GM21786 (cell line): ENCODE measurements around the gene CEP112.

Source experiments
- ATAC-seq: cut with Tn5 transposase; IDR thresholded peaks from one replicate; pipeline ENCODE4 v1.9.1; 2021; ENCODE audit not compliant: unreplicated experiment

The CEP112 gene

GRCh38 chr17:66211047-66211810, 19.3 kb upstream of the CEP112 start:
- ATAC-seq = no peak

GRCh38 chr17:66210208-66210574, 18.3 kb upstream of the CEP112 start:
- ATAC-seq = no peak

GRCh38 chr17:66207936-66208335, 16.0 kb upstream of the CEP112 start:
- no peak for ATAC-seq

- ATAC-seq = no peak
These were observed 11.5 kb upstream of the CEP112 start for GRCh38 chr17:66203274-66204015.

GRCh38 chr17:66200685-66201092, 8.8 kb upstream of the CEP112 start:
- no peak for ATAC-seq

- no peak for ATAC-seq
These were observed 6.3 kb upstream of the CEP112 start for GRCh38 chr17:66198242-66198641.

- ATAC-seq = no peak
These were observed 400 bp upstream of the CEP112 start for GRCh38 chr17:66192378-66192687.

- no peak for ATAC-seq
These were observed 968 bp downstream of the CEP112 start for GRCh38 chr17:66190738-66191592.

- ATAC-seq = no peak
These were observed 4.2 kb downstream of the CEP112 start for GRCh38 chr17:66187718-66188117.

GRCh38 chr17:66185862-66186261, 6.1 kb downstream of the CEP112 start:
- no peak for ATAC-seq

- ATAC-seq = no peak
These were observed 7.5 kb downstream of the CEP112 start for GRCh38 chr17:66184392-66184791.

- no peak for ATAC-seq
These were observed 8.4 kb downstream of the CEP112 start for GRCh38 chr17:66183529-66183928.

GRCh38 chr17:66178642-66179041, 13.3 kb downstream of the CEP112 start:
- no peak for ATAC-seq

- ATAC-seq = no peak
These were observed 14.9 kb downstream of the CEP112 start for GRCh38 chr17:66177048-66177447.

GRCh38 chr17:66175892-66176291, 16.0 kb downstream of the CEP112 start:
- no peak for ATAC-seq

- no peak for ATAC-seq
These were observed 19.2 kb downstream of the CEP112 start for GRCh38 chr17:66172691-66173223.

- ATAC-seq = no peak
These were observed 19.8 kb downstream of the CEP112 start for GRCh38 chr17:66172144-66172543.

- ATAC-seq = no peak
These were observed 20.2 kb downstream of the CEP112 start for GRCh38 chr17:66171692-66172091.

GRCh38 chr17:66171172-66171571, 20.8 kb downstream of the CEP112 start:
- no peak for ATAC-seq

- no peak for ATAC-seq
These were observed 22.1 kb downstream of the CEP112 start for GRCh38 chr17:66169839-66170238.

- no peak for ATAC-seq
These were observed 24.6 kb downstream of the CEP112 start for GRCh38 chr17:66167189-66167815.
